ENCODE data around the gene ADARB2. TPM values are rescaled to one million over a fixed set of nuclear protein-coding genes. Genes with fewer than 3 reads are reported as not detected.

ADARB2 gene
- total and polyA plus RNA-seq, 2 experiments from 2014 or later, result 2.0 to 5.0 TPM

DNA sequence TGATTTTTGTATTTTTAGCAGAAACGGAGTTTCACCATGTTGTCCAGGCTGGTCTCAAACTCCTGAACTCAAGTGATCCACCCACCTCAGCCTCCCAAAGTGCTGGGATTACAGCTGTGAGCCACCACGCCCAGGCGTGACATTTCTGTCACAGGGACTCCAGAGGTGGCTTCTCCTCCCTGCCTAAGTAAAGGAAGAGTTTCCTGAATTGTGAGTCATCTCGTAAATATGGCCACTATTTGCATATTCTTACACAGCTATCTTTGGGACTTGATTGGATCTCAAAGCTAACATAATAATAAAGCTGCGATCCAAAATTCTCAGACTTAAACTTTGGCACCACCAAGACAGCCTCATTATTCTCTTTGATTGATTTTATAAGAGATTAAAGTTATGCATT, 50.1 kb downstream of the ADARB2 start:
- no peak overlapping the region for H3K4me3 Mint-ChIP-seq
- ATAC-seq (no peak), DNase-seq (ENCODE audit: low spot score) (no peak)
- H3K9me3 Mint-ChIP-seq, result peaks cover 23% of the 10 kb centered on the region
- no peaks in the 10 kb centered on the region for H3K79me2 ChIP-seq (replicated peaks; ENCODE audit: insufficient read depth)
- H3K36me3 Mint-ChIP-seq (ENCODE audit: low read depth), result peaks cover 9% of the 10 kb centered on the region
- no peaks in the 10 kb centered on the region for H4K20me1 ChIP-seq (replicated peaks; ENCODE audit: insufficient read depth)
- TF ChIP-seq STAT1 (IDR thresholded peaks at IDR 0.05; ENCODE audit: unreplicated experiment) (no peak), ZNF331 (CRISPR knock-in tag; IDR thresholded peaks at IDR 0.05; ENCODE audit: low read depth) (no peak), EZH2phosphoT487 (IDR thresholded peaks at IDR 0.05; ENCODE audit: unreplicated experiment) (no peak), NANOG (IDR thresholded peaks at IDR 0.05; ENCODE audit: borderline replicate concordance) (no peak), POLR2AphosphoS5 (IDR thresholded peaks at IDR 0.05; ENCODE audit: low read depth) (no peak)
- TF ChIP-seq, protein P1, sequence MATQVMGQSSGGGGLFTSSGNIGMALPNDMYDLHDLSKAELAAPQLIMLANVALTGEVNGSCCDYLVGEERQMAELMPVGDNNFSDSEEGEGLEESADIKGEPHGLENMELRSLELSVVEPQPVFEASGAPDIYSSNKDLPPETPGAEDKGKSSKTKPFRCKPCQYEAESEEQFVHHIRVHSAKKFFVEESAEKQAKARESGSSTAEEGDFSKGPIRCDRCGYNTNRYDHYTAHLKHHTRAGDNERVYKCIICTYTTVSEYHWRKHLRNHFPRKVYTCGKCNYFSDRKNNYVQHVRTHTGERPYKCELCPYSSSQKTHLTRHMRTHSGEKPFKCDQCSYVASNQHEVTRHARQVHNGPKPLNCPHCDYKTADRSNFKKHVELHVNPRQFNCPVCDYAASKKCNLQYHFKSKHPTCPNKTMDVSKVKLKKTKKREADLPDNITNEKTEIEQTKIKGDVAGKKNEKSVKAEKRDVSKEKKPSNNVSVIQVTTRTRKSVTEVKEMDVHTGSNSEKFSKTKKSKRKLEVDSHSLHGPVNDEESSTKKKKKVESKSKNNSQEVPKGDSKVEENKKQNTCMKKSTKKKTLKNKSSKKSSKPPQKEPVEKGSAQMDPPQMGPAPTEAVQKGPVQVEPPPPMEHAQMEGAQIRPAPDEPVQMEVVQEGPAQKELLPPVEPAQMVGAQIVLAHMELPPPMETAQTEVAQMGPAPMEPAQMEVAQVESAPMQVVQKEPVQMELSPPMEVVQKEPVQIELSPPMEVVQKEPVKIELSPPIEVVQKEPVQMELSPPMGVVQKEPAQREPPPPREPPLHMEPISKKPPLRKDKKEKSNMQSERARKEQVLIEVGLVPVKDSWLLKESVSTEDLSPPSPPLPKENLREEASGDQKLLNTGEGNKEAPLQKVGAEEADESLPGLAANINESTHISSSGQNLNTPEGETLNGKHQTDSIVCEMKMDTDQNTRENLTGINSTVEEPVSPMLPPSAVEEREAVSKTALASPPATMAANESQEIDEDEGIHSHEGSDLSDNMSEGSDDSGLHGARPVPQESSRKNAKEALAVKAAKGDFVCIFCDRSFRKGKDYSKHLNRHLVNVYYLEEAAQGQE (IDR thresholded peaks at IDR 0.05; ENCODE audit: unreplicated experiment), result no peak
- TF ChIP-seq, protein P2, sequence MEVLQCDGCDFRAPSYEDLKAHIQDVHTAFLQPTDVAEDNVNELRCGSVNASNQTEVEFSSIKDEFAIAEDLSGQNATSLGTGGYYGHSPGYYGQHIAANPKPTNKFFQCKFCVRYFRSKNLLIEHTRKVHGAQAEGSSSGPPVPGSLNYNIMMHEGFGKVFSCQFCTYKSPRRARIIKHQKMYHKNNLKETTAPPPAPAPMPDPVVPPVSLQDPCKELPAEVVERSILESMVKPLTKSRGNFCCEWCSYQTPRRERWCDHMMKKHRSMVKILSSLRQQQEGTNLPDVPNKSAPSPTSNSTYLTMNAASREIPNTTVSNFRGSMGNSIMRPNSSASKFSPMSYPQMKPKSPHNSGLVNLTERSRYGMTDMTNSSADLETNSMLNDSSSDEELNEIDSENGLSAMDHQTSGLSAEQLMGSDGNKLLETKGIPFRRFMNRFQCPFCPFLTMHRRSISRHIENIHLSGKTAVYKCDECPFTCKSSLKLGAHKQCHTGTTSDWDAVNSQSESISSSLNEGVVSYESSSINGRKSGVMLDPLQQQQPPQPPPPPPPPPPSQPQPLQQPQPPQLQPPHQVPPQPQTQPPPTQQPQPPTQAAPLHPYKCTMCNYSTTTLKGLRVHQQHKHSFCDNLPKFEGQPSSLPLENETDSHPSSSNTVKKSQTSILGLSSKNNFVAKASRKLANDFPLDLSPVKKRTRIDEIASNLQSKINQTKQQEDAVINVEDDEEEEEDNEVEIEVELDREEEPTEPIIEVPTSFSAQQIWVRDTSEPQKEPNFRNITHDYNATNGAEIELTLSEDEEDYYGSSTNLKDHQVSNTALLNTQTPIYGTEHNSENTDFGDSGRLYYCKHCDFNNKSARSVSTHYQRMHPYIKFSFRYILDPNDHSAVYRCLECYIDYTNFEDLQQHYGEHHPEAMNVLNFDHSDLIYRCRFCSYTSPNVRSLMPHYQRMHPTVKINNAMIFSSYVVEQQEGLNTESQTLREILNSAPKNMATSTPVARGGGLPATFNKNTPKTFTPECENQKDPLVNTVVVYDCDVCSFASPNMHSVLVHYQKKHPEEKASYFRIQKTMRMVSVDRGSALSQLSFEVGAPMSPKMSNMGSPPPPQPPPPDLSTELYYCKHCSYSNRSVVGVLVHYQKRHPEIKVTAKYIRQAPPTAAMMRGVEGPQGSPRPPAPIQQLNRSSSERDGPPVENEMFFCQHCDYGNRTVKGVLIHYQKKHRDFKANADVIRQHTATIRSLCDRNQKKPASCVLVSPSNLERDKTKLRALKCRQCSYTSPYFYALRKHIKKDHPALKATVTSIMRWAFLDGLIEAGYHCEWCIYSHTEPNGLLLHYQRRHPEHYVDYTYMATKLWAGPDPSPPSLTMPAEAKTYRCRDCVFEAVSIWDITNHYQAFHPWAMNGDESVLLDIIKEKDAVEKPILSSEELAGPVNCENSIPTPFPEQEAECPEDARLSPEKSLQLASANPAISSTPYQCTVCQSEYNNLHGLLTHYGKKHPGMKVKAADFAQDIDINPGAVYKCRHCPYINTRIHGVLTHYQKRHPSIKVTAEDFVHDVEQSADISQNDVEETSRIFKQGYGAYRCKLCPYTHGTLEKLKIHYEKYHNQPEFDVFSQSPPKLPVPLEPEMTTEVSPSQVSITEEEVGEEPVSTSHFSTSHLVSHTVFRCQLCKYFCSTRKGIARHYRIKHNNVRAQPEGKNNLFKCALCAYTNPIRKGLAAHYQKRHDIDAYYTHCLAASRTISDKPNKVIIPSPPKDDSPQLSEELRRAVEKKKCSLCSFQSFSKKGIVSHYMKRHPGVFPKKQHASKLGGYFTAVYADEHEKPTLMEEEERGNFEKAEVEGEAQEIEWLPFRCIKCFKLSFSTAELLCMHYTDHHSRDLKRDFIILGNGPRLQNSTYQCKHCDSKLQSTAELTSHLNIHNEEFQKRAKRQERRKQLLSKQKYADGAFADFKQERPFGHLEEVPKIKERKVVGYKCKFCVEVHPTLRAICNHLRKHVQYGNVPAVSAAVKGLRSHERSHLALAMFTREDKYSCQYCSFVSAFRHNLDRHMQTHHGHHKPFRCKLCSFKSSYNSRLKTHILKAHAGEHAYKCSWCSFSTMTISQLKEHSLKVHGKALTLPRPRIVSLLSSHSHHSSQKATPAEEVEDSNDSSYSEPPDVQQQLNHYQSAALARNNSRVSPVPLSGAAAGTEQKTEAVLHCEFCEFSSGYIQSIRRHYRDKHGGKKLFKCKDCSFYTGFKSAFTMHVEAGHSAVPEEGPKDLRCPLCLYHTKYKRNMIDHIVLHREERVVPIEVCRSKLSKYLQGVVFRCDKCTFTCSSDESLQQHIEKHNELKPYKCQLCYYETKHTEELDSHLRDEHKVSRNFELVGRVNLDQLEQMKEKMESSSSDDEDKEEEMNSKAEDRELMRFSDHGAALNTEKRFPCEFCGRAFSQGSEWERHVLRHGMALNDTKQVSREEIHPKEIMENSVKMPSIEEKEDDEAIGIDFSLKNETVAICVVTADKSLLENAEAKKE (CRISPR knock-in tag; IDR thresholded peaks at IDR 0.05), result no peak
- no peak overlapping the region for H3K27ac ChIP-seq (ENCODE audit: low read depth)
- no peak overlapping the region for H3K4me2 ChIP-seq
- no peaks in the 10 kb centered on the region for H3K36me3 ChIP-seq (ENCODE audit: insufficient read depth)
- H2AFZ ChIP-seq, result no peak overlapping the region
- H3K27ac Mint-ChIP-seq, result peak overlapping the region; percentile 38; the same call in 1 of the 2 replicates
- H3K4me1 Mint-ChIP-seq, result peaks cover 10% of the 10 kb centered on the region
- no peaks in the 10 kb centered on the region for H3K4me1 ChIP-seq (ENCODE audit: insufficient read depth)
- no peak overlapping the region for H3K4me3 ChIP-seq
- H3K27me3 ChIP-seq (ENCODE audit: insufficient read depth), result no peaks in the 10 kb centered on the region
- peaks cover 5% of the 10 kb centered on the region for H3K27me3 Mint-ChIP-seq (ENCODE audit: insufficient read depth, low read depth, poor library complexity)
- H3K9me2 ChIP-seq (ENCODE audit: insufficient read depth), result no peaks in the 10 kb centered on the region
- no peaks in the 10 kb centered on the region for H3F3A ChIP-seq (replicated peaks; ENCODE audit: low read depth)
